Stimulated activated CD4-positive, alpha-beta T cell treated with anti-CD3 and anti-CD28 coated beads, Interleukin-4, amount 100 ng/mL, for 1 hour (primary cell): ENCODE measurements around the gene ACSF2.

ENCODE experiments used
- DNase-seq: peaks from one replicate; pipeline ENCODE4 v3.0.0-alpha.2; 2020

The ACSF2 gene

DNA sequence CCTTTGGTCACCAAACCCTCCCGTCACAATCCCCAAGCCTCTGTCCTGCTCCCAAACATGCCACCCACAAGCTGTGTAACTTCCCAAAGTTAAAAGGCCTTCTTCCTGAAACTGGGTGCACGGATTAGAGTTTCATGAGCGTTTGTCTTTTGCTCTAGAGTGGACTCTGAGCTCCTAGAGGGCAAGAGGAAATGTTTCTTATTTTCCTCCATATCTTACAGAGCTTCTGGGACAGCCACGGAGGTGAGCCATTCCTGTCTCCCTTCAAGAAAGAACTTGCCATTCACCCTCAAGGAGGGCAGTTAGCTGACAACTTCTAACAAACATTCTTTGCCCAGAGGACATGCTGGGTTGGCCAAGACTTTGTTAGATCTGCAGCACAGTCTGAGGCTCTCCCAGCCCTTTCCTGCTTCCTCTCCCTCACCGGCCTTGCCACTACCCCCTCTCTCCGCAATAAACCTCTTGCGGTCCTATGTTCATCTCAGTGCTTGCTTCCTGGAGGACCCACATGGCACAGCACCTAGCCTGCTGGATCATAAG, 79.6 kb downstream of the ACSF2 start:
- DNase-seq = no peak

DNA sequence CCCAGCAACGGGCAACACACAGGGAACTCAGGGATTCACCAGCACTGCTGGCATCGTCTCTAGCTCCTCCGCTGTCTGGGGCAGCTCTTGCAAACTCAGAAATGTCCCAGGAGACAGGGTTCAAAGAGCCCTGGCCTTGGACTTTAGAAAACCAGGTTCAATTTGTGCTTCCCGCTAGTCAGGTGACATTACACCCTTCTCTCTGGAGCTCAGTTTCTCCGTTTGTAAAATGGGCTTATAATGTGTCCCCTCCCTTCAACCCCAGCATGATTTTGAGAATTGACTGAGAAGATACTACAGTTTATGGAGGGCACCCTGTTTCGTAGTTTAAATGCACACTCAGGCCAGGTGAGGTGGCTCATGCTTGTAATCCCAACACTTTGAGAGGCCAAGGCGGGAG, 80.3 kb downstream of the ACSF2 start:
- no peak for DNase-seq

- peak; percentile 77 for DNase-seq
These were observed 82.0 kb downstream of the ACSF2 start, which contains the start of gene MYCBPAP for GRCh38 chr17:50507871-50508572. Gene MYCBPAP, plus strand, starts transcription at chr17:50508439. Its CDS starts 236 bp downstream, at chr17:50508675.

DNA sequence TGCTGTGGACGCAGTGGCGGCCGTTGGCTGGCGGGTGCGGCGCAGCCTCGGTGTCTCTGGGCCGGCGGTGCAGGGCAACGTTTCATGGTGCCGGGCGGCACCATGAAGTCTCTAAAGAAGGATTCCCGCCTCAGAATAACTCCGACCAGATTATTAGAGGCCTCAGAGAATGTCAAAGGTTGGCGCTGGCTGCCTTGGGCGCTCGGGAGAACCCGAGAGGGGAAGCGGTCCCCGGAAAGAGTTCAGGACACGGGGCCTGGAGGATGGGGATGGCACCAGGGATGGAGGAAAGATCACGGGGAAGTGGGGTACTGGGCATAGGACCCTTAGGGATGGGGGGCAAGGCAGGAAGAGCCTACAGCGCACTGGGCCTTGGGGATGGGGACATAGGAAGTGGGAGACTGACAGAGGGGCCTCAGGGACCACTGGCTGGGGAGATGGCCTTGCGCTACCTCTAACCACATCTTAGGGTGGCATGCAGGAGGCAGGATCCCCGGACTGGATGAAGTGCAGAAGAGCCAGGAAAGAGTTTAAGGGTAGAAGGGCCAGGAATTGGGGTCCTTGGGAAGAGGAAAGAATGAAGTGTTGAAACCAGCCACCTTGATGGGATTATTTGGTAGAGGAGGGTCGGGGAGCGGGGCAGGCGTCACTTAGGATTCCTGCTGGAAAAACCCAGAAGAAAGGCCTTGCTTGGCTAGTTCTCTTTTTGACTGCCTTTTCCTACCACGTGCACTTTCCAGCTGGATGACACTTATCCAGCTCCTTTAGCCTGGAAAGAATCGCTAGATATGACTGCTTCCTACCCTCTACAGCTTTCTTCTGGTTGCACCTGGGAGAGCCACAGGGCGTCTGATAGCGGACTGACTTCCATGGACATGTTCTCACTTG, 82.8 kb downstream of the ACSF2 start:
- no peak for DNase-seq

- peak; percentile 52 for DNase-seq
These were observed 85.0 kb downstream of the ACSF2 start for GRCh38 chr17:50511058-50511457.

DNA sequence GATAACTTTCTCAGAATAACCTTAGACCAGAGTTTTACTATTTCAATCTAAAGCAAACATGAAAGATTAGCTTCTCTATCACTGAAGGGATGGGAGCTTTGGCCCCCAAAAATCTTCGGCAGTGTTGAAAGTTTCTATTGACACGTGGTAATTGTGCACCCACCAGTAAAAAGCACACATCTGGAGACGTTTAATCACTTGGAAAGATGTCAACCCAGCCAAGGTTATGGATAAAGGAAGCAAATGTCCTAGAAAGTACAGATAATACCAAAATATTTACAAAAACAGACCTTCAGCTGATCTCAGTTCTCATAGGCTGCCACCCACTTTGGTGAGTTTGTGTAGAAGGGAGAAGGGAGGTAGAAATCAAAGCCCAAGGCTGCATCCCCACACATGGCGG, 87.5 kb downstream of the ACSF2 start:
- no peak for DNase-seq

GRCh38 chr17:50514388-50514787, 88.4 kb downstream of the ACSF2 start:
- no peak for DNase-seq

DNA sequence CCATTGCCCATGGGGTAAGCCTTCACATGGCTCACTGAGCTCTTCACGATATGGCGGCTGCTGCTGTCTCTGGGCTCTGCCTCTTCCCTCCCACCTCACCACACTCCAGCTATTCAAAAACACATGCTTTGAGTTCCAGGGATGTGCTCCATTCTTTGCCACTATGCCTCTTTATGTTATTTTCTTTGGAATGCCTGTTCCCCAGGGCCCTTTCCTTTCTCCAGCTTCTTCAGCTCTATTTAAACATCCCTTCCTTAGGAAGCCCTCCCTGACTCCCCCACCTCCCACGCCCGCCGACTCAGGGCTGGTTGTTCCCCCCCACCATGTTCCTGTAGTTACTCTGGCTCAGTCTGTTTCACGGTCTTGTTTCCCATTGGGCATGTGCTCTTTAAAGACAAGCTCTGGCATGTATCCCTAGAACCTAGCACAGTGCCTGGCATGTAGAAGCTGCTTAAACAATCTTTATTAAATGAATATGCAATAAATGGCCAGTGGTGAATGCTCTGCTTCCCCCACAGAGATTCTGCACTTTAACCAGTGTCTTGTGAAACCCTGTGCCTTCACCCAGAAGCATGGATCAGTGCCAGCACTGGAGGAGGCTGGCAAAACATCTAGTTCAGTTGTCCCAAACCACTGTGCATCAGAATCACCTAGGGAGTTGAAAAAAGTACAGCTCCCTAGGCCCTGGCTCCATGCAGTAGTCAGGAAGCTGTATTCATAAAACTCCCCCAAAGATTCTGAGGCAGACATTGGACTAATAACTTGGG, 89.1 kb downstream of the ACSF2 start:
- no peak for DNase-seq

DNA sequence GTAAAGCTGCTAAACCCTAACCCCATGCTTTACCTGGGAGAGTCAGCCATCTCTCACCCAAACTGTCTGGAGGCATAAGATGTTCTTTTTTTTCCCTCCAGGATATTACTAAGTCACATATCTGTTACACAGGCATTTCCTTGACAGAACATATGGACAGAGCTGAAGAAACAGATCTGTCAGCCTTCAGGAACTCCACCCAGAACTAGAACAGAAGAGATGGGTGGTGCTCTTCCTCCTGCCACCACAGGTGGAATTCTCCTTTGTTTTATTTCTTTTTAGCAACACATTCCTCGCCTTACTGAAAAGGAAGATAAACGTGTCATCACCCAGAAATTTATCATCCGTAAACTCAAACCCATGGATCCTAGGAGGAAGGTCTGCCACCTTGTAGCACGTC, 91.0 kb downstream of the ACSF2 start:
- no peak for DNase-seq

- DNase-seq = no peak
These were observed 91.7 kb downstream of the ACSF2 start for GRCh38 chr17:50517504-50518383.

GRCh38 chr17:50518384-50519023, 92.5 kb downstream of the ACSF2 start:
- no peak for DNase-seq

DNA sequence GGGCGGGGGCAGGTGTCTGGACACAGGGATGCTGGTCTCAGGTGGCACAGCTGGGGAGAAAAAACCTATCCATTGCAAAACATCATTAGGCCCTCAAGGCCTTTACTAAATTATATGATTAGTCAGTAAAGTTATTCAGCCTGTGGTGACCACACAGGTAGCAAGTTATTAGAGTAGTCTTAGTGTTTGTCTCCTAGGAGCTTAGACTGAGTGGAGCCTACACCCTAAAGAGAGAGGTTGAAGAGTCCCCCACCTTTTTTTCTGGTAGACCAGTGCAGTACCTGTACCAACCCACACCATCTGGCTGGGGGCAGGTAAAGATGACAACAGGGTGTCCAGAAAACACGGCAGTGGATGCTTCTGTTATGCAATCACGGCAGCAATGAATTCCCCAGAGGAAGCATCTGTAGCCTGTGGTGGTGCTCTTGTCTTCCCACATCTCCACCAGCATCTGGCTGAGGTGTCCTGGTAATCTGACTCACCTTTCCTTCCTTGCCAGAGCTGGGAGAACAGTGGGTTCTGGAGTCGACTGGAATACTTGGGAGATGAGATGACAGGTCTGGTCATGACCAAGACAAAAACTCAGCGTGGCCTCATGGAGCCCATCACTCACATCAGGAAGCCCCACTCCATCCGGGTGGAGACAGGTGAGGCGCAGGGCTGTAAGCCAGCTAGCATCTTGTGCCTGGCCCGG, 93.3 kb downstream of the ACSF2 start:
- DNase-seq = no peak

GRCh38 chr17:50520483-50520882, 94.5 kb downstream of the ACSF2 start:
- DNase-seq = no peak

DNA sequence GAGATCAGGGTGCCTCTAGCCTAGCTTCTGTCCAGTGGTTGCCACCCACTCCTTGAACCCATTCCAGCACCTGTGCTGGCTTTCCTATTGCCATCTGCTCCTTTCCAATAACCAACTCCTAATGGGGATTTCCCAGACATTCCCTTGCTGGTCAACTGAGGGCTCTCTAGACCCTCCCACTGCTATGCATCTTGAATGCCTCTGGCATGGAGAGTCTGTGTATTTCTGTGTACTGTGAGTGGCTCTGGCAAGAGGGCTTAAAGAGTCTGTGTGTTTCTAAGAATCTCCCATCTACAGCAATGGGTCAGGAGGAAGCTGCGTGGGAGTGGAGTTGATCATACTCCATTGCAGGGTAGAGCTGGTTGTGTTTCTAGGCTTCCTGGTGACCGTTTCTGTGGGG, 95.5 kb downstream of the ACSF2 start:
- no peak for DNase-seq

DNA sequence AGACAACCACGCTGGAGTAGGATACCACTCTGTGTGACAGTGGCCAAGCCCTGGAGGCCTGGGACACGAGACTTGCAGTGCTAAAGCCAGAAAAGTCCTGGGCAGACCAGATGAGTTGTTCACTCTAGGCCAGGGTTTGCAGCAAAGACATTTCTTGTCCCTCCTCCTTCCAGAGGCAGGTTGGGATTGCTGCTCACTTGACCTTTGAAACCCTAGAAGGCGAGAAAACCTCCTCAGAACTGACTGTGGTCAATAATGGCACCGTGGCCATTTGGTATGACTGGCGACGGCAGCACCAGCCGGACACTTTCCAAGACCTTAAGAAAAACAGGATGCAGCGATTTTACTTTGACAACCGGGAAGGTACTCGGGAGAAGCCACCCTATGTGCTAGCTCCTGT, 96.7 kb downstream of the ACSF2 start:
- no peak for DNase-seq

DNA sequence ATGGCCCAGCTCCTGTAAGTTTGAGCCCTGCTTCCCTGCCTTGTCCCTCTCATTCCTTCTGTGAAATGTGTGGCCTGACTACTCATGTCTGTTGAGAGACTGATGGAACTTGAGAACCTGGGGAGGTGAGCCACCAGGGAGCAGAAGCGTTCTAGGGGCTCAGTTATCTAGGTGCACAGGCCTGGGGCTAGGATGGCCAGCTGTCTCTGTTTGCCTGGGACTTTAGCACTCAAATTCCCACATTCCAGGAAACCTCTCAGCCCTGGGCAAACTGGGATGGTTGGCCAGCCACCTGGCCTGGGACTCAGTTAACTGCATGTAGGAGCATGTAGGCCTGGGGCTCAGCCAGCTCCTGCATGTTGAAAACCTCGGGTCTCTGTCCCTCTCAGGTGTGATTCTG, 97.2 kb downstream of the ACSF2 start:
- DNase-seq = no peak
